Measurements from ENCODE around the gene SHANK1.

GRCh38 chr19:50667177-50667758 lies 52.3 kb downstream of the SHANK1 start:
- TF ChIP-seq CTCF (IDR thresholded peaks at IDR 0.05): no peak
- TF ChIP-seq POLR2A (IDR thresholded peaks at IDR 0.05): no peak

All from heart left ventricle (tissue), 13 donors.